G401 (cell line): ENCODE measurements around the gene GAMT. TPM values are rescaled to one million over a fixed set of nuclear protein-coding genes. Genes with fewer than 3 reads are reported as not detected.
"Not testable (repeated sequence)": the region's sequence is repeated elsewhere in the genome, so short reads cannot be mapped to it uniquely, and the experiment has no call there.

Experiments used
- DNase-seq: peaks from one replicate; pipeline ENCODE4 v3.0.0-alpha.2; 2015; ENCODE audit warnings: low spot score
- in situ Hi-C: cut with HindIII; loops from 2 replicates; pipeline ENCODE4 v1.10.0; 2016; ENCODE audit warnings: low sequenced_read_pairs, mixed read lengths
- total RNA-seq: library from RNA; depleted of rRNA; stranded (reverse); fragments of >200 nt; shearing (Covaris generic); gene quantifications from 2 replicates; pipeline ENCODE4 v1.2.3, GENCODE V29; 2014

The GAMT gene
- total RNA-seq, 1 experiment from 2014 or later = 110 TPM

GRCh38 chr19:1421218-1421957, 20.0 kb upstream of the GAMT start:
- in situ Hi-C loops = no loop called here
- no peak for DNase-seq

GRCh38 chr19:1420590-1420989, 19.2 kb upstream of the GAMT start:
- DNase-seq = no peak
- in situ Hi-C loops = no loop called here

GRCh38 chr19:1420085-1420484, 18.7 kb upstream of the GAMT start:
- in situ Hi-C loops, DNase-seq: not testable (repeated sequence)

GRCh38 chr19:1418951-1419738, 17.8 kb upstream of the GAMT start:
- DNase-seq = no peak
- in situ Hi-C loops = no loop called here

- in situ Hi-C loops = no loop called here
- no peak for DNase-seq
Measured at GRCh38 chr19:1418496-1418775, 17.1 kb upstream of the GAMT start.

GRCh38 chr19:1417681-1418495, 16.5 kb upstream of the GAMT start:
- DNase-seq = peak; percentile 52
- in situ Hi-C loops = no loop called here

- DNase-seq = peak; percentile 60
- in situ Hi-C loops = no loop called here
Measured at GRCh38 chr19:1417145-1417544, 15.8 kb upstream of the GAMT start.

- no peak for DNase-seq
- in situ Hi-C loops = no loop called here
Measured at GRCh38 chr19:1416014-1416841, 14.9 kb upstream of the GAMT start.

- DNase-seq = peak; percentile 55
- in situ Hi-C loops = no loop called here
Measured at GRCh38 chr19:1412995-1413800, 11.9 kb upstream of the GAMT start.

- in situ Hi-C loops = no loop called here
- DNase-seq = peak; percentile 53
Measured at GRCh38 chr19:1412323-1412923, 11.1 kb upstream of the GAMT start.

GRCh38 chr19:1411255-1412191, 10.2 kb upstream of the GAMT start:
- DNase-seq = peak; percentile 87
- in situ Hi-C loops = no loop called here

GRCh38 chr19:1410789-1411188, 9.4 kb upstream of the GAMT start:
- no peak for DNase-seq
- in situ Hi-C loops = no loop called here

GRCh38 chr19:1410136-1410786, 8.9 kb upstream of the GAMT start:
- no peak for DNase-seq
- in situ Hi-C loops = no loop called here

GRCh38 chr19:1409204-1410005, 8.1 kb upstream of the GAMT start:
- no peak for DNase-seq

GRCh38 chr19:1408300-1409203, 7.2 kb upstream of the GAMT start:
- in situ Hi-C loops = no loop called here
- DNase-seq = peak; percentile 57

More at GRCh38 chr19:1409204-1410005, 8.1 kb upstream of the GAMT start:
- in situ Hi-C loops = no loop called here
